SK-N-SH treated with all-trans-retinoic acid at 6 μM for 48 hours (cell line): ENCODE data around the gene IL17RC.
A peak's percentile ranks its signal among the peaks of the same experiment; 100 is the strongest.

ENCODE experiments used
- ATAC-seq: fragments of 200-7000 bp; cut with Tn5 transposase; 3 replicates; pipeline ENCODE4 v1.9.1; 2020; ENCODE audit warnings: mild to moderate bottlenecking, moderate library complexity
- ARNTL ChIP-seq: fragments of 450-650 bp; formaldehyde crosslinking; IDR thresholded peaks from 2 replicates; pipeline ENCODE4 v1.5.0; 2020; ENCODE audit warnings: low read depth, mild to moderate bottlenecking, moderate library complexity, borderline replicate concordance
- BACH2 ChIP-seq: fragments of 250-450 bp; sonication (Bioruptor Pico); IDR thresholded peaks from 2 replicates; pipeline ENCODE4 v1.9.0; 2021; ENCODE audit warnings: mild to moderate bottlenecking, borderline replicate concordance
- CSDC2 ChIP-seq: fragments of 250-450 bp; sonication (Bioruptor Pico); IDR thresholded peaks from 2 replicates; pipeline ENCODE4 v1.5.0; 2020; ENCODE audit warnings: mild to moderate bottlenecking, moderate library complexity
- CSRNP3 ChIP-seq: fragments of 250-450 bp; sonication (Bioruptor Pico); IDR thresholded peaks from 2 replicates; pipeline ENCODE4 v1.5.1; 2021; ENCODE audit warnings: mild to moderate bottlenecking, moderate library complexity
- ESRRG ChIP-seq: fragments of 250-450 bp; sonication (Bioruptor Pico); IDR thresholded peaks from 2 replicates; pipeline ENCODE4 v1.6.1; 2021; ENCODE audit warnings: mild to moderate bottlenecking
- GLIS3 ChIP-seq: fragments of 250-450 bp; sonication (Bioruptor Pico); IDR thresholded peaks from 2 replicates; pipeline ENCODE4 v1.5.0; 2020; ENCODE audit warnings: mild to moderate bottlenecking, moderate library complexity
- ISL1 ChIP-seq: fragments of 250-450 bp; sonication (Bioruptor Pico); IDR thresholded peaks from 2 replicates; pipeline ENCODE4 v2.1.2; 2022; ENCODE audit warnings: mild to moderate bottlenecking, moderate library complexity
- OSR1 ChIP-seq: fragments of 250-450 bp; sonication (Bioruptor Pico); IDR thresholded peaks from 2 replicates; pipeline ENCODE4 v1.8.0; 2022; ENCODE audit warnings: moderate library complexity, mild to moderate bottlenecking, inconsistent platforms
- PATZ1 ChIP-seq: fragments of 250-450 bp; sonication (Bioruptor Pico); IDR thresholded peaks from 2 replicates; pipeline ENCODE4 v1.8.0; 2020; ENCODE audit warnings: mild to moderate bottlenecking, moderate library complexity, borderline replicate concordance
- POU6F1 ChIP-seq: fragments of 250-450 bp; sonication (Bioruptor Pico); IDR thresholded peaks from 2 replicates; pipeline ENCODE4 v1.8.0; 2021; ENCODE audit warnings: low read depth, mild to moderate bottlenecking, moderate library complexity, borderline replicate concordance
- PPARA ChIP-seq: fragments of 250-450 bp; sonication (Bioruptor Pico); IDR thresholded peaks from 2 replicates; pipeline ENCODE4 v1.5.0; 2020; ENCODE audit warnings: mild to moderate bottlenecking, borderline replicate concordance
- RARB ChIP-seq: fragments of 250-450 bp; sonication (Bioruptor Pico); IDR thresholded peaks from 2 replicates; pipeline ENCODE4 v1.8.0; 2021; ENCODE audit warnings: mild to moderate bottlenecking, moderate library complexity
- SNAI2 ChIP-seq: fragments of 250-450 bp; sonication (Bioruptor Pico); IDR thresholded peaks from 2 replicates; pipeline ENCODE4 v1.5.0; 2020; ENCODE audit warnings: mild to moderate bottlenecking, moderate library complexity
- TCF4 ChIP-seq: fragments of 250-450 bp; sonication (Bioruptor Pico); IDR thresholded peaks from 2 replicates; pipeline ENCODE4 v1.8.0; 2021; ENCODE audit warnings: mild to moderate bottlenecking, moderate library complexity, borderline replicate concordance
- TOX ChIP-seq: fragments of 250-450 bp; sonication (Bioruptor Pico); IDR thresholded peaks from 2 replicates; pipeline ENCODE4 v1.8.0; 2021; ENCODE audit warnings: mild to moderate bottlenecking, moderate library complexity, borderline replicate concordance
- TSHZ2 ChIP-seq: fragments of 250-450 bp; sonication (Bioruptor Pico); IDR thresholded peaks from 2 replicates; pipeline ENCODE4 v1.5.0; 2020; ENCODE audit warnings: mild to moderate bottlenecking, moderate library complexity
- ZC3H10 ChIP-seq: fragments of 250-450 bp; sonication (Bioruptor Pico); IDR thresholded peaks from 2 replicates; pipeline ENCODE4 v1.5.1; 2021; ENCODE audit warnings: mild to moderate bottlenecking, moderate library complexity
- ZFP3 ChIP-seq: fragments of 250-450 bp; sonication (Bioruptor Pico); IDR thresholded peaks from 2 replicates; pipeline ENCODE4 v1.5.0; 2020; ENCODE audit warnings: mild to moderate bottlenecking, moderate library complexity
- ZFP30 ChIP-seq: fragments of 450-650 bp; formaldehyde crosslinking; IDR thresholded peaks from 2 replicates; pipeline ENCODE4 v1.5.0; 2022; ENCODE audit warnings: mild to moderate bottlenecking, moderate library complexity
- ZNF565 ChIP-seq: fragments of 450-650 bp; formaldehyde crosslinking; conservative IDR thresholded peaks from 2 replicates; pipeline ENCODE4 v1.5.0; 2020; ENCODE audit warnings: low read depth, mild to moderate bottlenecking, moderate library complexity
- ZNF70 ChIP-seq: fragments of 450-650 bp; formaldehyde crosslinking; IDR thresholded peaks from 2 replicates; pipeline ENCODE4 v1.5.0; 2020; ENCODE audit warnings: mild to moderate bottlenecking, moderate library complexity
- ZNF8 ChIP-seq: fragments of 450-650 bp; formaldehyde crosslinking; IDR thresholded peaks from 2 replicates; pipeline ENCODE4 v1.5.0; 2020; ENCODE audit warnings: mild to moderate bottlenecking, moderate library complexity

The IL17RC gene

GRCh38 chr3:9951598-9951961 lies 34.7 kb downstream of the IL17RC start:
- ATAC-seq: no peak
- TF ChIP-seq CSRNP3 (no peak), ZNF565 (no peak)

GRCh38 chr3:9951962-9952805 lies 35.3 kb downstream of the IL17RC start, which contains the start of gene PRRT3:
PRRT3 (minus strand) TSS chr3:9952408; CDS start chr3:9950115, 2,293 bp downstream.
- TF ChIP-seq GLIS3 (CRISPR knock-in tag): no peak
- no peak for TF ChIP-seq ZFP30 (CRISPR knock-in tag)
- no peak for TF ChIP-seq BACH2 (CRISPR knock-in tag)
- TF ChIP-seq TSHZ2 (CRISPR knock-in tag): no peak
- TF ChIP-seq ISL1: no peak
- TF ChIP-seq RARB (CRISPR knock-in tag): no peak
- no peak for TF ChIP-seq SNAI2 (CRISPR knock-in tag)
- TF ChIP-seq CSDC2 (CRISPR knock-in tag): no peak
- no peak for TF ChIP-seq POU6F1 (CRISPR knock-in tag)
- TF ChIP-seq ZNF8: no peak
- no peak for TF ChIP-seq CSRNP3
- no peak for TF ChIP-seq ESRRG (CRISPR knock-in tag)
- TF ChIP-seq ZNF565: no peak
- TF ChIP-seq PPARA (CRISPR knock-in tag): no peak
- no peak for TF ChIP-seq TCF4 (CRISPR knock-in tag)
- no peak for TF ChIP-seq ZC3H10 (CRISPR knock-in tag)
- TF ChIP-seq ZNF70 (CRISPR knock-in tag): no peak
- no peak for TF ChIP-seq PATZ1 (CRISPR knock-in tag)
- TF ChIP-seq ARNTL: no peak
- no peak for TF ChIP-seq OSR1 (CRISPR knock-in tag)
- ATAC-seq: peak; percentile 89

- peak; percentile 5; the same call in 2 of the 3 replicates for ATAC-seq
- TF ChIP-seq CSDC2 (CRISPR knock-in tag) (no peak), GLIS3 (CRISPR knock-in tag) (no peak), ZC3H10 (CRISPR knock-in tag) (no peak), CSRNP3 (no peak), ZNF8 (no peak), PATZ1 (CRISPR knock-in tag) (no peak), SNAI2 (CRISPR knock-in tag) (no peak), ZNF565 (no peak), ZFP3 (CRISPR knock-in tag) (no peak), ZFP30 (CRISPR knock-in tag) (no peak), TOX (CRISPR knock-in tag) (no peak), BACH2 (CRISPR knock-in tag) (no peak)
Observed at GRCh38 chr3:9955067-9955502, 38.2 kb downstream of the IL17RC start.
